Left forelimb (tissue), 1 donor: Measurements from ENCODE around the gene VNN1.
"Not testable (repeated sequence)": the region's sequence is repeated elsewhere in the genome, so short reads cannot be mapped to it uniquely, and the experiment has no call there.

ENCODE experiments used
- DNase-seq: peaks from one replicate; pipeline ENCODE4 v3.0.0-alpha.2; 2018; ENCODE audit warnings: low spot score

The VNN1 gene

DNA sequence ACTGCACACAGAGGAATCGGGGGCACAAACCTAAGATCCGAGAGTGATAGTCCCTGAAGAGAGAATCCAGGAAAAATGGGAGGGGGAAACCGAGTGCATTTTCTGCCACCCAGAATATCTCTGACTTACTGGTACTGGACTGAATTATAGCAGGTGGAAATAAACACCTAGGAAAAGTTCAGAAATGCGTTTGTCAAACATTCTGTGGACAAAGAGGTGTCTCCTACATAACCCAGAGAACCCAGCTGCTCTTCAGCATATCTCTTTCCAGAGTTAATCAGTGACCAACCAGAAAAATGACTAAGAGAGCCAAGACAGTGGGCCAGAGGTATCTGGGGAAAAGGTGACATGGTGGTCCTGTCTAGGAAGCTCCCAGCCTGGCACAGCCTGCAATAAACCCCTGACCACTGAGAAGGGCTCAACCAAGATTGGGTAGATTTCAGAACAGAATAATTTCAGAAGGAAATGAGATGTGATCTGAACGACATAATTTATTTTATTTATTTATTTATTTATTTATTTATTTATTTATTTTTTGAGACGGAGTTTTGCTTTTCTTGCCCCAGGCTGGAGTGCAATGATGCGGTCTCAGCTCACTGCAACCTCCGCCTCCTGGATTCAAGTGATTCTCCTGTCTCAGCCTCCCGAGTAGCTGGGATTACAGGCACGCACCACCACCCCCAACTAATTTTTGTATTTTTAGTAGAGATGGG lies 6.0 kb upstream of the VNN1 start:
- no peak for DNase-seq

DNA sequence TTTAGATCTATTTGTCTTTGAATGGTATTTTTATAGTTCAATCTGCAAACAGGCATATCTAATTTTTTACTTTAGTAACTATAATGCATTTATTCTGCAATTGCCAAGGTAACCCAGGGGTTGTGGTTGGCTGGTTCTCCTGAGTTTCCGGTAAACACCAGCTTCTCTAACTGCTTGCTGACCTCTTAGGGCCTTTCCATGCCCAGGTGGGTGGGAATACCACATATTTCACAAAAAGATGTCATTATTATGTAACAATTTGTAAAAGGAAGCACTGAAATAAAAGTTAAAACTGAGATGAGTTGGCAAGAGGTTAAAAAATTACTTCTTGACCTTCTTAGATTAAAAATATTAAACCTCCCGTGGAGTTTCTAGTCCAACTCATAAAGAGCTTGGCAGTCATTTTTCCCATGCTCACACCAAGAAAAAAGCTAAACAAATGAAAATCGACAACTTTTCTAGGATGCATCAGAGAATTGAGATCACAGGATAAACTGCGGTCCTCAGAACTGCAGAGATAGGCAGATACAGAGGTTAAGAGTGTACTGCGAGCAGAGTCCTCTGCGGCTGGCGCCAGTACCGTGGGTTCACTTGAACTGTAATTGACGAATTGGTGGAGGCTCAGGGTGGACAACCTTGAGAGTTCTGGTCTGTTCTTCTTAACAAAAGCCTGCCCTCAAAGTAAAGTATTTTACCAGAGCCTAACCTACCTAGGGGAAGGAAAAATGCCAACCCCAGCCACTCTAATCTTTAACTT lies 2.2 kb upstream of the VNN1 start:
- DNase-seq, result no peak

DNA sequence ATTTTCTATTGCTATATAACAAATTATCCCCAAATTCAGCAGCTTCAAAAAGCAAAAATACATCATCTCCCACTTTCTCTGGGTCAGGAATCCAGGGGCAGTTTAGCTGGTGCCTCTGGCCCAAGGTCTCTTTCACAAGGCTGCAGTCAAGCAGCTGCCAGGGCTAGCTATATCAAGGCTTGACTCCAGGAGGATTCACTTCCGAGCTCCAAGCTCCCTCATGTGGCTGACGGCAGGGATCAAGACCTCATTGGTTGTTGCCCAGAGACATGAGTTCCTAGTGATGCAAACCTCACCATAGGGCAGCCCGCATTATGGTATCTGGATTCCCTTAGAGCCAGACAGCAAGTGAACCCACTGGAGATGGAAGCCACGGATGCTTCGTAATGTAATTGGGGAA lies 1.3 kb upstream of the VNN1 start:
- DNase-seq, result no peak

DNA sequence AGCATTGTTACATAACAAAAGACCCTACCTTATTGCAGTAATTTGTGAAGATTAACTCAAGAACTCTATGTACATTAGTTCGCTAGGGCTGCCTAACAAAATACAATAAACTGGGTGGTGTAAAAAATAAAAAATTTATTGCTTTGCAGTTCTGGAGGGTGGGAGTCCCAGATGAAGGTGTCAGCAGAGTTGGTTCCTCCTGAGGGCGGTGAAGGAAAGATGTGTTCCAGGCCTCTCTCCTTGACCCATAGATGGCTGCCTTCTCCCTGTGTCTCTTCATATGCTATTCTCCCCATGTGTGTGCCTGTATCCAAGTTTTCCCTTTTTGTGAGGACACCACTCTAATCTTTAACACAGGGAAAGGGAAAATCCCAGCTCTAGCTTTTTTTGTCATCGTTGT lies 305 bp upstream of the VNN1 start:
- no peak for DNase-seq

DNA sequence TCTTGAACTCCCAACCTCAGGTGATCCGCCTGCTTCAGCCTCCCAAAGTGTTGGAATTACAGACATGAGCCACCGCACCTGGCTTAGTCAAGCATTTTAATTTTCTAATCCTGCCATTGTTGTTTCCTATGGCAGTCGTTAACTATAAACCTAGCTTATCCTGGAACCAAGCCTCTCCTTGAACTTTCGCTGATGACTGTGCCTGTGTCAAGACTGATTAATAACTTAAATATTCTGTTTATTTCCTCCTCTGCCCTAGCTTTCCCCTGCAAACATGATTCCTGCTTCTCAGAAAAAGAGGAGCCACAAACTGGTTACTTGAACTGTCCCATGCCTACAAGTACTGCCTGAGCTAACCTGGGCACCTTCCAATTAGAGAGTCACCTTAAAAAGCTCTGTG lies 1.5 kb downstream of the VNN1 start:
- DNase-seq, result no peak

DNA sequence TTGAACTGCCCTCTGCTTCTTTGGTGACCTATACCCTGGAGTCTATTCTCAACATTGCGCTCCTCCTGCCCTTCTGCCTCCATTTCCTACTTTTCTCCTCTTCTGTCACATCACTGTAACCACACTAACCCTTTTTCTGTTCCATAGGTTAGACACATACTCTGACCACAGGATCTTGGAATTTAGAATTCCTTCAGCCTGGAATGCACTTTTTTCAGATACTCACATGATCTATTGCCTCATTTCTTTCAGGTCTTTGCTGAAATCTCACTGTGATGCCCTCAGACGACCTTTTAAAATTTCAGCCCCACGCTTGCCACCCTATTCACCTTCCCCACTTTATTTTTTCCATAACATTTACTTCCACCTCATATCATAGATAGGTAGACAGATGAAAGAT lies 5.1 kb downstream of the VNN1 start:
- DNase-seq, result no peak

DNA sequence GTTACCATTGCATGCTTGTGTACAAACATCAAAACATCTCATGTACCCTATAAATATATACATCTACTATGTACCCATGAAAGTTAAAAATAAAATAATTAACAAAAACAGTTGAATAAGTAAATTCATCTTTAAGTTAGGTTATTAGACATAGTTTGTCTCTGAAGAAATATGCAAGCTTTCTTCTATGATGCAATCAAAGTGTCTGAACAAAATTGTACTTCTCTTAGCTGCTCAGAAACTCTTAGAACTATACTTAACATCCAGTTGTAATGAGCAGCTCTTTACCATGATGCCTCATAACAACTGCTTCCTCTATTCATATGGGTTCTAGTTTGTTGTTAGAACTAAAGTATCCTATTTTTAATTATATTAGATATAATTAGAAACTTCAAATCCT lies 5.9 kb downstream of the VNN1 start:
- no peak for DNase-seq

DNA sequence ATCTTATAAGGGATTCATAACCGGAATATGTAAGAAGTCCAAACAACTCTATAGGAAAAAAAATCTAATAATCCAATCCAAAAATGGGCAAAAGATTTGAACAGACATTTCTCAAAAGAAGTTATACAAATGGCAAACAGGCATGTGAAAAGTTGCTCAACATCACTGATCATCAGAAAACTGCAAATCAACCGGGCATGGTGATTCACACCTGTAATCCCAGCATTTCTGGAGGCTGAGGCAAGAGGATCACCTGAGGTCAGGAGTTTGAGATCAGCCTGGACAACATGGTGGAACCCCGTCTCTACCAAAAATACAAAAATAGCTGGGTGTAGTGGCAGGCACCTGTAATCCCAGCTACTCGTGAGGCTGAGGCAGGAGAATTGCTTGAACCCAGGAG lies 7.1 kb downstream of the VNN1 start:
- DNase-seq, result not testable (repeated sequence)

DNA sequence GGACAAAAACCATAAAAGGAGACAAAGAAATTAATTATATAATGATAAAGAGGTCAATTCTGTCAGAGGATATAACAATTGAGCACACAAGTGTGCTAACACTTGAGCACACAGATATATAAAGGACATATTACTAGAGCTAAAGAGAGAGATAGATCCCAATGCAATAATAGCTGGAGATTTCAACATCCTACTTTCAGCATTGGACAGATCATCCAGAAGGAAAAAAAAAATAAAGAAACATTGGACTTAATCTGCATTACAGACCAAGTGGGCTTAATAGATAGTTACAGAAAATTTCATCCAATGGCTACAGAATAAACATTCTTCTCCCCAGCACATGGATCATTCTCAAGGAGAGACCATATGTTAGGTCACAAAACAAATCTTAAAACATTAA lies 9.9 kb downstream of the VNN1 start:
- DNase-seq, result no peak

DNA sequence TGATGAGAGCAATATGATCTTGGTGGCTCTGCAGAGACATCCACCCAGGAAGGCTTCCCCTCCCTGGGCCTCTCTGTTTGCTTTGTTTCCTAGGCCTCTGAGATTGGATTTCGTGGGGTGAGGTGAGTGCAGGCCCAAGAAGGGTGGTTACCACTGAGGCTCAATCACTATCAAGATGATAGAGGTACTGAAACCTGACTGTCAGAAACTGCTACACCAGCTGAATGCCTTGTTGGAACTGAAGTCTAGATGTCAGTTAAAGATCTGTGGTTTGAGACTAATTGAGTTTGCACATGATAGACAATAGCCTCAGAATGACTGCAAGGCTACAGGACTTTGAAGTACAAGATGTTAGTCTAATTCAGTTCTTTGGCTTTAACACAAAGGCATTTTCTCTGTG lies 15.2 kb downstream of the VNN1 start:
- DNase-seq, result no peak

DNA sequence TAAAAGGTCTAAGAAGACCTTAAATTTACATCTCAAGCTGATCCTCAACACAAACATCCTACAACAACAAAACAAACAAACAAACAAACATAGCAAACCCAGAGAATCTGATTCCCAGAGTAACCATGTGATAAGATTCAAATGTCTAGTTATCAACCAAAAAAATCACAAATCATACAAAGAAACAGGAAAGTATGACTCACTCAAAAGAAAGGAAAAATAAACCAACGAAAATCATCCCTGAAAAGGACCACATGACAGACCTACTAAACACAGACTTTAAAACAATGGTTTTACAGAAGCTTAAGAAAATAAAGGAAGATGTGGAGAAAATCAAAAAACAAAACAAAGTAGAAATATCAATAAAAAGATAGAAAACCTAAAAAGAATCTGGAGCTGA lies 18.1 kb downstream of the VNN1 start:
- no peak for DNase-seq

DNA sequence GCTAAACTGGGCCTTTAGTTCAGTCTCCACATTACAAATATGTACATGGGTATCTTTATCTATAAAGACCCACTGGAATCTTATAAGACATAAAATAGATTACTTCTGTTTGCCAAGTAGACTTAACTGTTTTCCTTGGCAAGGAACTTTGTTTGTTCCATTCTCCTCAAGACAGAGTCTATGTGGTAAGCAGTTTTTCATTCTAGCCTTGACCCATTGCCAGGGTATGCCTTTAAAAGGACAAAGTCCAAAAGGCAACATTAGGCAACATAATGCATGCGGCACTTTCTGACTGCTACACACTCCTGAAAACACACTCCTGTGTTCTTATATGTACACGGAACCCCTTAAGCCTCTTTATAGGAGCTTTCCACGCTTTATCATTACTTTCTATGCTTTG lies 20.4 kb downstream of the VNN1 start:
- no peak for DNase-seq

DNA sequence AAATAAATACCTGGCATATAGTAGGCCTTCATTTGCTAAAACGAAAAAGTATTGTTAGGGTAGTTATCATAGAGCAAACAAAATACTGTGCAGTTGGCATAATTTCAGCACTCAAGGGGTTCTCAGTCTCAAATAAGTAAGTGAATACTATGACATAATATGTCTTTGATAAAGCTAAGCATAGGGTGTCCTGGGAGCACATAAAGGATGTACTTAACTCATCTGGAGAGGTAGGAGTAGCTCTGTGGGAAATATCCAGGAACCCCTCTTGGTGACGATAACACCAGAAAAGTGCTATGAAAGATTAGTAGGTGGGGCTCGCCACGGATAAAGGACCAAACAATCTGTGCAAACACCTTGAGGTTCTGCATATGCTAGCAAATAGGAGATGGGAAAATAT lies 23.2 kb downstream of the VNN1 start:
- DNase-seq, result no peak

DNA sequence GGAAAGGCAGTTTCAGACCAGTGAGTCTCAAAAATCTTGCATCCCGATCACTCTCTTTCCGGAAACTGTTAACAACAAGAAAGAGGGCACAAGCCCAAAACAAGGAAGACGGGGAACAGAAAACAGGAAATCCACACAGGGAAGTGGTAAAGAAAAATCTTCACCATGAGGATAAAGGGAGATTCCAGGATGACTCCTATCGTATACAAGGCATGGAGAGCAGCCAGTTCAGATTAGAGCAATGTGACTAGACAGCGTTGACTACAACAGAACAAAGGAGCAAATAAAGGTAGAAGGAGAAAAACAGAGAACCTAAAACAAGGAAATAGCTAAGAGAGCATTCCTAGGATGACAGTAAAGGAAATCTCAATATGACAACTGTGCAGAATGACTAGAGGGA lies 26.5 kb downstream of the VNN1 start:
- DNase-seq, result no peak

DNA sequence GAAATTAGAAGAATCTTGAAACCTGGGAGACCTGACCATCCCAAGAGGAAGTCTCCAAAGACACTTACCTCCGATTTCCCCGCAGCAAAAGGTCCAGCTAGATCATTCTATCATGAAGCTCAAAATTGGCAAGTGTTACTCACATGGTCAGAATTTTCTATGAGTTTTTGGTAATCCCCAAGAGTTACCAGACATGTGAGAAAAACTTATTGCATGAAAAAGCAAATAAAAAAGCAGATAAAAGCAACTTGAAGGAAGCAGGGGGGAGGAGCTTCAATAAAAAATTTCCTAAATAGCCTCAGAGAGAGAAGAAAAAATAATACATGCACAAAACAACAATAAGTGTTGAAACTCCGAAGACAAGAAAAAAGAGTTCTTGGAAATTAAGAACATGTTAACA lies 27.3 kb downstream of the VNN1 start:
- no peak for DNase-seq

DNA sequence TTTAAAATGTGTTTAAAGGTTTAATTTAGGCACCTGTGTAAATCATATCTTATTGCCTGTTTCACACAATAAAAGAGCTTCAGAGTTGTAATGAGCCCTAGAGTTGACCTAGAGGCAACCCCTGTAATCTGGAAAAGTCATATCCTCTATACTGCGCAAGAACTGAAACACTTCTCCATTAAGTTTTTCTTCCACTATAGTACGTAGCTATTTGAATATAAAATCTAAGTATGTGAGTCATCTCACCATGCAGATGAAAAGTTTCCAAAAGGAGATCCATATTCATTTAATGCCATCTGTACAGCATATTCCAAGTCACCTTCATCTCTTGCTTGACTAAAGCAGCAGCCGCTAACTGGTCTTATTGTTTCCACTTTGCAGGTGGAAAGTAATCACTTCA lies 28.8 kb downstream of the VNN1 start:
- DNase-seq, result no peak

DNA sequence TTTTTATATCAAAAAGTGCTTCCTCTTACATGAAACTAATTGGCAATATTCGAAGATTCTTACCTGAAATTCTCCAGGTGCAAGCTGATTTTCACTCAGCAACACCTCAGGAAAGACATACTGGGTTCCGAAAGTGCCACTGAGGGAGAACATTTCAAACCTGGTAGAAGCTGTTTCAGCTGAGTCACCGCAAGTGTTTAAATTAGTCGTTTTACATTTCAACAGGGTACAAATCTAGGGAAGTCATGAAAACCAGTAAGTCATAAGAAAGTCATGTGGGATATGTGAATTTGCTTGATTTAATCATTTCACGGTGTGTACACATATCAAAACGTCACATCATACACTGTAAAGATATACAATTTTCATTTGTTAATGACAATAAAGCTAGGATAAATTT lies 29.6 kb downstream of the VNN1 start:
- DNase-seq, result no peak

DNA sequence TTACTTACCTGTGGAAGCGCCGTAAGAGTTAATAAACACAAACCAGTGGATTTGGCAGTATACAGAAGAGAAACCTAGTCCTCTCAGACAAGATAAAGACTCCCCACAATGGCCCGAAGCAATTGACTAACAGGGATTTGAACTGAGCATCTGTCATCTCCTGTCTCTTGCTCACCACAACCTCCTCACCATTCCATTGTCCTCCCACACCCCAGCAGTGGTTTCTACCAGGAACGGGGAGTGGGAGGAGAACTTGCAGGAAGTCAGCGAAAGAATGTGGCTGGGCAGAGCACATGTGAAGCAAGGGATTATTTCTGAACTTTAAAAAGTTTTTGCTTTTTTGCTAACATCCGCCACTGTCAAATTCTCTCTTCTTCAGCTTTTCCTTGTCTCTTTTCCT lies 30.3 kb downstream of the VNN1 start:
- DNase-seq, result no peak

DNA sequence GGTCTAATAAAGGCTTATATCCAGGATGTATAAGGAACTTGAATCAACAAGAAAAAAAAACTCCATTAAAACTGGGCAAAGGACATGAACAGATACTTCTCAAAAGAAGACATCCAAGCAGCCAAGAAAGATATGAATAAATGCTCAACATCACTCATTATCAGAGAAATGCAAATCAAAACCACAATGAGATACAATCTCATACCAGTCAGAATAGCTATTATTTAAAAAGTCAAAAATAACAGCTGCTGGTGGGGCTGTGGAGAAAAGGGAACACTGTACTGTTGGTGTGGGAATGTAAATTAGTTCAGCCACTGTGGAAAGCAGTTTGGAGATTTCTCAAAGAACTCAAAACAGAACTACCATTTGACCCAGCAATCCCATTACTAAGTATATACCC lies 34.8 kb downstream of the VNN1 start:
- not testable (repeated sequence) for DNase-seq

DNA sequence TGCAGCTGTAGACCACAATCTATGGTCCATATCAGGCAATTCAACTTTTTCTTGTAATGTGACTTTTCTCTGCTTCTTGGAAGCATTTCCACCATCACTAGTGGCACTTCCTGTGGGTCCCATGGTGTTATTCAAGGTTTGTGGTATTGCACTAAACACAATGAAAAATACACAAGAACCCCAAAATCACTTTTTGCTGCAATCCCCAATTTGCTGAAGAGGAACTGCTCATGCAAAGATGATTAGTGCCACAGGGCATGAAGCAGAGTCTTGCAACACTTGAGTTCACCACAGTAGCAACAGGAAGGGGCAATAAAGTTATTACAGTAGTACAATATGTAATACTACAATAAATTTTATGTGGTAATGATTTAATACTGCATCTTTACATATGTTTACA lies 38.1 kb downstream of the VNN1 start:
- no peak for DNase-seq

DNA sequence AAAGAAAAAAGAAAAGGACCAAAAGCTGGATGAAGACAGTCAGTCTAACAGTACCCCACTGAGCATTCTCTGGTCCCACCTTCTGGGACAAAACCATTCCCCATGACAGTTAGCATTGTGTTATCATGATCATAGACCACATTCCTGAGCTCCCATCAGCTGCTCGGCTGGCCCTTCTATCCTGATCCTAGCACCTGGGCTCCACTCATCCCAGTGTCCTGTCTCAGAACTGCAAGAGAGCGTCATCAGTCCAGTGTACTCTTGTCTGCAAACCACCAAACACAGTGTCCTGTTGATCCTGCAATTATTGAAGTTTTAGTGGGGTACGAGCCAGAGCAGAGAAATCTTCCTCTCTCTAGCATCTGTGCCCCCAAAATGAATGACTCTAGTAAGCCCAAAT lies 38.9 kb downstream of the VNN1 start:
- DNase-seq, result no peak

DNA sequence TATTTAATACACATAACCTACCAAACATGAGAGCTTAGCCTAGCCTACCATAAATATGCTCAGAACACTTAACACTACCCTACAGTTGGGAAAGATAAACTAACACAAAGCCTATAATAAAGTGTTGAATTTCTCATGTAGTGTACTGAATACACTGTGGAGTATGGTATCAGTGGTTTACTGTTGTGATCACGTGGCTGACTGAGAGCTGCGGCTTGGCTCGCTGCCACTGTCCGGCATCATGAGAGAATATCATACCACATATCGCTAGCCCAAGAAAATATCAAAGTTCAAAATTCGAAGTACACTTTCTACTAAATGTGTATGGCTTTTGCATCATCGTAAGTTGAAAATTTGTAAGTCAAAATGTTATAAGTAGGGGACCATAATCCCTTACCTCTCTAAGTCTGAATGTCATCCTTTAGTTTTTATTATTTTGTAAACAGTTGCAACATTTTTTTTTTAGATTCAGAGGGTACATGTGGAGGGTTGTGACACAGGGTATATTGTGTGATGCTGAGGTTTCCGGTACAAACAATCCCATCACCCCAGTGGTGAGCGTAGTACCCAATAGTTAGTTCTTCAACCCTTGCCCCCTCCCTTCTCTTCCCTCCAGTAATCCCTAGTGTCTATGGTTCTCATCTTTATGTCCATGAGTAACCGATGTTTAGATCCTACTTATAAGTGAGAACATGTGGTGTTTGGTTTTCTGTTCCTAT lies 40.3 kb downstream of the VNN1 start:
- DNase-seq, result no peak

DNA sequence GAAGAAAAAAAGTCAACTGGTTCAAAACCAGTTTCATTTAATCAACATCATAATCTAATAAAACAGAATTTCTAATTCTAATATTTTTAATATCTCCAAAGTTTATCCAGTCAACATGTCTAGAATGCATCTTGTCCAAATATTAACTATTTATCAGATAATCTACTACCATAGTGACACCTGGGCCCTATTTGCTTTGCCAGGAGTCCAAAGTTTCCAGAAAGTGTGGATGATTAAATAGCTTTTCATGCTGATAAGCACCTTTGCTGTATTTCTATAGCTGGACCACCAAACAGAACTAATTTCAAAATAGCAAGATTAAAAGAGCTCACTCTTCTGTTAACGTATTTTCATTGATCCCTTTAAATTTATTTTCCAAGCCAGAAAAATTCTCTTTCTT lies 42.6 kb downstream of the VNN1 start:
- no peak for DNase-seq
